Brain microvascular endothelial cell (primary cell): Measurements from ENCODE around the gene POLR1B.

ENCODE experiments used
- DNase-seq: peaks from one replicate; pipeline ENCODE4 v3.0.0-alpha.2; 2020
- H3K27ac ChIP-seq: fragments of 250-450 bp; sonication (Bioruptor Pico); 2 replicates; pipeline ENCODE4 v1.5.1; 2020; ENCODE audit warnings: mild to moderate bottlenecking, moderate library complexity
- H3K27me3 ChIP-seq: fragments of 250-450 bp; sonication (Bioruptor Pico); replicated peaks from 2 replicates; pipeline ENCODE4 v1.5.1; 2020; ENCODE audit warnings: mild to moderate bottlenecking
- H3K36me3 ChIP-seq: fragments of 250-450 bp; sonication (Bioruptor Pico); replicated peaks from 2 replicates; pipeline ENCODE4 v1.5.1; 2020; ENCODE audit warnings: mild to moderate bottlenecking
- H3K4me3 ChIP-seq: 2 replicates; pipeline ENCODE4 v1.5.1; 2011; ENCODE audit warnings: low read depth, mild to moderate bottlenecking, control low read depth, low read length, moderate library complexity
- CTCF ChIP-seq: IDR thresholded peaks from 2 replicates; pipeline ENCODE4 v1.5.1; 2011; ENCODE audit warnings: low read depth, mild to moderate bottlenecking, moderate library complexity, low read length, control low read depth, inconsistent platforms; ENCODE audit errors: missing control alignments
- in situ Hi-C: cut with HindIII; loops from 2 replicates; pipeline ENCODE4 v1.10.0; 2017; ENCODE audit warnings: low sequenced_read_pairs, low pct_ligation_motif_present

The POLR1B gene

GRCh38 chr2:112580084-112580483 is 37.8 kb downstream of the POLR1B start:
- peaks cover 12% of the 10 kb centered on the region for H3K36me3 ChIP-seq
- in situ Hi-C loops = no loop called here
- no peak for TF ChIP-seq CTCF
- no peaks in the 10 kb centered on the region for H3K27me3 ChIP-seq
- H3K4me3 ChIP-seq = no peak overlapping the region
- H3K27ac ChIP-seq = no peak overlapping the region
- no peak for DNase-seq

DNA sequence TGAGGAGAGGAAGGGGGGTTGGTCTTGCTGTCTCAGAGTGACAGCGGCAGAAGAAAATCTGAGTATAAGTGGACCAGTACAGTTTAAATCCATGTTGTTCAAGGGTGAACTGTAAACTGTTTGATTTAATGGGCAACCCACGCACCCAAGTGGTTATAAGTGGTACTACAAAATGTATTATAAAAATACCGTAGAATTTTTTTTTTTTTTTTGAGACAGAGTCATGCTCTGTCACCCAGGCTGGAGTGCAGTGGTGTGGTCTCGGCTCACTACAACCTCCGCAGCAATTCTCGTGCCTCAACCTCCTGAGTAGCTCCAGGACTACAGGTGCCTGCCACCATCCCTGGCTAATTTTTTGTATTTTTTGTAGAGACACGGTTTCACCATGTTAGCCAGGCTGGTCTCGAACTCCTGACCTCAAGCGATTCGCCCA is 40.1 kb downstream of the POLR1B start:
- H3K27ac ChIP-seq = no peak overlapping the region
- H3K27me3 ChIP-seq = no peaks in the 10 kb centered on the region
- H3K4me3 ChIP-seq = no peak overlapping the region
- no peaks in the 10 kb centered on the region for H3K36me3 ChIP-seq
- in situ Hi-C loops = no loop called here
- peak; percentile 47 for TF ChIP-seq CTCF
- peak; percentile 54 for DNase-seq

DNA sequence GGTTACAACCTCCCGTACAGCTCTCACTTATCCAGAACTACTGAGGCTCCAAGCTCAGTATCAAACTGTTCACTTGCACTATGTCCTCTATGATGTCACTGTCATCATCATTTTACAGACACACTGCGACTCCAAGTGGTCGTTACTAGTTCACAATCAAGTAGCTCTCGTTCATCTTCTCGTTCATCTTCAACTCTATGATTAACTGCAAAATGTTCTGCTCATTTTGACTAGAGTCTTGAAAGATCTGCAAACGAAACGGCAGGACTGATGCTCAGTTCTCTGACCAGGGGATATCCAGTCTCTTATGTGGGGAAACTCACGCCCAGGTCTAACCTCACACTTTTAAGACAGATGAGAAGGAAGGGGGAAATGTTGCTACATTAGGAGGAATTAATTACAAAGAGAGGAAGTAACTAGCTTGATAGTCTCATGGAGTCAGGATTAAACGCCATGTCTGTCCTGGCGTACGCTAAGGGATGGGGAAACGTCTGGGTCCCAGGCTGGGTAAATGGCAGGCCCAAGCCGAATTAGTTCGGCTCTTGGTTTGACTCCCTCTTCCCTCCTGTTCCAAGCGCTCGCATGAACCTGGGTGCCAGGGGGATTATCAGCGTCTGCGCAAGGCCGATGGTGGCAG is 41.4 kb downstream of the POLR1B start:
- no peaks in the 10 kb centered on the region for H3K27me3 ChIP-seq
- in situ Hi-C loops = no loop called here
- H3K27ac ChIP-seq = peak overlapping the region; percentile 95
- H3K36me3 ChIP-seq = no peaks in the 10 kb centered on the region
- TF ChIP-seq CTCF = no peak
- H3K4me3 ChIP-seq = peak overlapping the region; percentile 90
- DNase-seq = no peak

- peak; percentile 21 for TF ChIP-seq CTCF
- DNase-seq = peak; percentile 95
- Histone ChIP-seq H3K4me3 (peak within 1 kb of the TSS; percentile 90), H3K27ac (peak within 1 kb of the TSS; percentile 95), H3K36me3 (no peaks in the 10 kb centered on the region), H3K27me3 (no peaks in the 10 kb centered on the region)
- in situ Hi-C loops = no loop called here
Measured at GRCh38 chr2:112584134-112584890, 42.0 kb downstream of the POLR1B start, which contains the start of gene CHCHD5. TSS of gene CHCHD5 (plus strand) at chr2:112584609. CDS start at chr2:112584648, 39 bp downstream.

- no peak for DNase-seq
- in situ Hi-C loops = no loop called here
- H3K4me3 ChIP-seq = peak overlapping the region; percentile 90
- TF ChIP-seq CTCF = no peak
- no peaks in the 10 kb centered on the region for H3K27me3 ChIP-seq
- H3K27ac ChIP-seq = peak overlapping the region; percentile 95
- H3K36me3 ChIP-seq = no peaks in the 10 kb centered on the region
Measured at GRCh38 chr2:112584891-112585250, 42.6 kb downstream of the POLR1B start.

- Histone ChIP-seq H3K4me3 (peak overlapping the region; percentile 90), H3K27me3 (no peaks in the 10 kb centered on the region), H3K27ac (no peak overlapping the region), H3K36me3 (no peaks in the 10 kb centered on the region)
- no peak for TF ChIP-seq CTCF
- in situ Hi-C loops = no loop called here
- DNase-seq = no peak
Measured at GRCh38 chr2:112585400-112585799, 43.1 kb downstream of the POLR1B start.
